Stimulated activated CD4-positive, alpha-beta T cell treated with anti-CD3 and anti-CD28 coated beads, TNF-alpha, amount 100 ng/mL, for 1 hour (primary cell): Measurements from ENCODE around the gene GPR33.

Experiments
- DNase-seq, 3 donors: peaks; one replicate each; pipeline ENCODE4 v3.0.0-alpha.2; 2020; ENCODE audit warnings: low read depth in 3 of 3, low spot score in 1 of 3

GPR33 gene, protein sequence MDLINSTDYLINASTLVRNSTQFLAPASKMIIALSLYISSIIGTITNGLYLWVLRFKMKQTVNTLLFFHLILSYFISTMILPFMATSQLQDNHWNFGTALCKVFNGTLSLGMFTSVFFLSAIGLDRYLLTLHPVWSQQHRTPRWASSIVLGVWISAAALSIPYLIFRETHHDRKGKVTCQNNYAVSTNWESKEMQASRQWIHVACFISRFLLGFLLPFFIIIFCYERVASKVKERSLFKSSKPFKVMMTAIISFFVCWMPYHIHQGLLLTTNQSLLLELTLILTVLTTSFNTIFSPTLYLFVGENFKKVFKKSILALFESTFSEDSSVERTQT

DNA sequence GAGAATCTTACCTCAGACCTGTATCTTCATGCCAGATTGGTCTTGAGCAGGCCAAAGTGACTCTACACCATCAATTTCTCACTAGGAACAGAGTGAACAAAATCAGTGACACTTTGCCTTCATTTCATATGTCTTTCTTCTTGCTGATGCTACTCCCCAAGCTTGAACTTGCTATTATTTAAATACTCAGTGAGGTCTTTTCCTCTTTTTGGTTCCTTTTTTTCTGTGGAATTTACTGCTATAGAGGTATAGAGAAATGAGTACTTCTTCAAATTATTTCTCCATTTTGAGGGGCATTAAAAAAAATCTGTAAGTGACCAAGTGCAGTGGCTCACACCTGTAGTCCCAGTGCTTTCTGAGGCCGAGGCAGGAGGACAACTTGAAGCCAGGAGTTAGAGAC, at the start of gene GPR33:
Gene GPR33, minus strand, starts transcription at position 154 of the 400 bp plus-strand sequence. CDS start 4,074 bp downstream, outside the sequence.
- DNase-seq = no peak

- no peak for DNase-seq
These were observed 48.5 kb upstream of the GPR33 start for GRCh38 chr14:31536201-31536960.

DNA sequence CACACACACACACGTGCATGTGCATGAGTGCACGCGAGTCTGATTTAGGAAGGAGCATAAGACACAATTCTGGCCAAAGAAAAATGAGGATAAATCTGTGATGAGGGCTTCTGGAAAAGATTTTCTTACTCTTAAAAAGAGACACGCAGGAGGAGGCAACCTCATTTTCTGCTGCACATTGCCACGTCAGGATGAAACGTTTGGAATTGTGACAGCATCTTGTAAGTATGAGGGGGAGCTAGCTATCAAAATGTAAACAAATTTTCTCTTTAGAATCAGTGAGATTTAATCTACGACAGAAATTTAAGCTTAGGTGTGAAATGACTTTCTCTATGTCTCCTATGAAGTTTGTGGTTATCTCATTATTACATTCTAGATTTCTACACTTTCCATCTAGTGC, 42.3 kb upstream of the GPR33 start:
- DNase-seq = no peak

- DNase-seq = no peak
These were observed 41.2 kb upstream of the GPR33 start for GRCh38 chr14:31529053-31529452.

DNA sequence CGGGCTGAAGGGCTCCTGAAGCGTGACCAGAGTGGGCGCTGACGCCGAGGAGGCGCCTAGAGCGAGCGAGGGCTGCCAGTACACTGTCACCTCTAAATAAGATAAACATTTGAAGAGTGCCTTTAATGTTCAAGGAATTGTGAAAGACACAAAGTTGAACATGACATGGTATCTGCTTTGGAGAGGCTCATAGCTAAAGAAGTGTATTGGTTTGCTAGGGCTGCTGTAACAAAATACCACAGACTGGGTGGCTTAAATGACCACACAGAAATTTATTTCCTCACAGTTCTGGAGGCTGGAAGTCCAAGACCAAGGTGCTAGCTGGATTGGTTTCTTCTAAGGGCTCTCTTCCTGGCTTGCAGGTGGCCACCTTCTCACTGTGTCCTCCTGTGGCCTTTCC, 39.7 kb upstream of the GPR33 start:
- DNase-seq = no peak

GRCh38 chr14:31527087-31527486, 39.2 kb upstream of the GPR33 start:
- DNase-seq = no peak

DNA sequence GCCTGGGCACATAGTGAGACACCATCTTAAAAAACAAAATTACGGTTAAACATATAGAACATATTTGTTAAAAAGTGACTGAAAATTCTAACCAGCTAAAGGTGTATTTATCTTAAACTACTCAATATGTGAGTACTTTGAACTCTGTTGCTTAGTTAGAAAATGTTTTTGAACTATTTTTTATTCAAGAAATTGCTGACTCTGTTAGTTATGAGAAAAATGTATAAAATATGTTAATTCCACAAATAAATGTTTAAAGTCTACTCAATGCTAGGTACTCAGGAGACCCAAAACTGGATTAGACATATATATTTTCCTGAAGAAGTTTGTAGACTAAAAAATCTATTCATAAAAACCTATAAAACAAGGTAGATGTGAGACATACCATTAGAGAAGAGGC, 23.0 kb upstream of the GPR33 start:
- DNase-seq = no peak

- DNase-seq = no peak
These were observed 22.4 kb upstream of the GPR33 start for GRCh38 chr14:31510222-31510621.

- no peak for DNase-seq
These were observed 20.3 kb upstream of the GPR33 start for GRCh38 chr14:31508135-31508534.

- no peak for DNase-seq
These were observed 17.6 kb upstream of the GPR33 start for GRCh38 chr14:31505411-31505810.

- no peak for DNase-seq
These were observed 14.0 kb upstream of the GPR33 start for GRCh38 chr14:31501870-31502269.

- no peak for DNase-seq
These were observed 5.1 kb upstream of the GPR33 start for GRCh38 chr14:31492759-31493498.

- DNase-seq = no peak
These were observed 1.9 kb upstream of the GPR33 start for GRCh38 chr14:31489691-31490090.

DNA sequence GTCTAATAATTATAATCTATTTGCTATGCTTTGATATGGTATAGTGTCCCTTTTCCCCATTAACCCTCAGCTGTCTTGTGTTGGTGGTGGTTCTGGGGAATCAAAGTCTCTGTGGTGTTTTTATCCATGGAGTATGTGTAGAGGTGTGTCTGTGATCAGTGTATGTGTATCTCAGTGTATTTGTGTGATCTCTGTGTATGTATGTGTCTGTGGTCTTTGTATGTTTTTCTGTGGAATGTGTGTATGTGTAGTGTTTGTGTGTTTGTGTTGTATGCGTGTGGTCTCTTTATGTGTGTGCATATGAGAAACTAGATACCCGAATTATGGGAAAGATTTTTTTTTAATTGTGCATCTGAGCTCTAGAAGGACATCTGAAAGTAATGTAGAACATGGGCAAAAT, 1.1 kb downstream of the GPR33 start:
- no peak for DNase-seq

- DNase-seq = no peak
These were observed 3.1 kb downstream of the GPR33 start for GRCh38 chr14:31484754-31485153.

- no peak for DNase-seq
These were observed 7.7 kb downstream of the GPR33 start for GRCh38 chr14:31480156-31480555.

DNA sequence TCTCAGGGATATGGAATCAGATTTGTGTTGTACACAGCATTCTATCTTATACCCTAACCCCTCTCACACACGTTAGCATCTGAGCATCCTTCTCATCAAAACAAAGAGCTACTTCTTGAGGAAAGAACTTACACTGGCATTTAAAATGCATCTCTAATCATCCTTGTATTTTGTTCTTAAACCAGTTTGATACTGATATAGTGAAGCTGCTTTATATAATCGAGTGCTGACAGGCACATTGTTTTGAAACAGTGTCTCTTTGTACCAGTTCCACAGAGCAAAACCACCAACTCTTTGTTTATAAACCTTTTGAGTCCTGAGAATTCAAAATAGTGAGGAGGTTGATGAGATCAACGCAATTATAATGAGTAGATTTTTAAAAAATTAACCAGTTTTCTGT, 8.8 kb downstream of the GPR33 start:
- DNase-seq = no peak

GRCh38 chr14:31477248-31477647, 10.6 kb downstream of the GPR33 start:
- no peak for DNase-seq

DNA sequence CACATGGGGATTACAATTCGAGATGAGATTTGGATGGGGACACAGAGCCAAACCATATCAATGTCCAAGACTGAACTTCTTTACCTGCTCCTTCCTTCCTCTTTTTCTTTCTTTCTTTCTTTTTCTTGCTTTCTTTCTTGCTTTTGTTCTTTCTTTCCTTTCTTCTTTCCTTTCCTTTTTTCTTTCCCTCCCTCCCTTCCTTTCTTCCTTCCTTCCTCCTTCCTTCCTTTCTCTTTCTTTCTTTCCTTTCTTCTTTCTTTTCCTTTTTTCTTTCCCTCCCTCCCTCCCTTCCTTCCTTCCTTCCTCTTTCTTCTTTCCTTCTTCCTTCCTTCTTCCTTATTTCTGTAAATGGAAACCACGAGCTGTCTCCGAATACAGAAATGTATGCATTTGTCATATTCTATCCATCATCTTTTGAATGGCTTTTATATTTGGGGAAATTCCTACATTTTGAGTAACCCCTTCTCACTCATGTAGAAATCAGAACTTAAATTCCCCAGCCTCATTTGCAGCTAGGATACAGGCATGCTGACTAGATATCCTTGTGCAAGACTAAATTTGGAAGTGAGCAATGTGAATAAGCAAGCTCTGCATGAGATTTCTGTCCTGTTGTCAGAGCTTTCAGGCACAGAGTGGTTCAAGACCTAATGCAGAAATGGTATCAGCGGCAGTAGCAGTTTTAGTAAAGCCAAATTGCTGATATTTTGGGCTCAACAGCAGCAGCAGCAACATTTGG, 11.5 kb downstream of the GPR33 start:
- no peak for DNase-seq

- no peak for DNase-seq
These were observed 21.3 kb downstream of the GPR33 start for GRCh38 chr14:31466554-31466953.

DNA sequence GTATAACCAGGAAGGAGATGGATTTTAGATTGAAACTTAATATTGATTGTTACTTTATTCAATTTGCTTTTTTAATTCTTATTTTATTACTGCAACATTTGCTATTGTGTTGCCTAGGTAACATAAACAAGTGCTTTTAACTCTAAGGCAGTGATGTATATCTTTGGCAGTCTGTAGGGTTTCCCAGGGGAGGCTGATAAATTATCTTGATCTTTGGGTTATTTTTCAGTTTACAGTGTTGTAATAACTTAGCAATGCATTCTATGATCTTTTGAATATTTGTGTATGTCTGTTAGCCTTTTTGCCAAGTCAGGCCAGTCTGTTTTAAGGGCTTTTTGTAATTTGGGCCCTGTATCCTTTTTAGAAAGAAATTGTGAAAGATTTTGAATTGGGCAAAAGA, 22.7 kb downstream of the GPR33 start:
- no peak for DNase-seq
